Endothelial cell of umbilical vein (primary cell): ENCODE measurements around the gene IQGAP2.

Experiments
- EZH2 ChIP-seq: IDR thresholded peaks from 2 replicates; pipeline ENCODE4 v1.6.1; 2012; ENCODE audit warnings: borderline replicate concordance, low read depth, mild to moderate bottlenecking, moderate library complexity, low read length, inconsistent platforms; ENCODE audit not compliant: severe bottlenecking
- FOS ChIP-seq: IDR thresholded peaks from 2 replicates; pipeline ENCODE4 v1.6.1; 2011; ENCODE audit warnings: mild to moderate bottlenecking, low read length, moderate library complexity, borderline replicate concordance; ENCODE audit not compliant: insufficient read depth
- GATA2 ChIP-seq: IDR thresholded peaks from 2 replicates; pipeline ENCODE4 v1.7.0; 2011; ENCODE audit warnings: low read depth, mild to moderate bottlenecking, moderate library complexity, mixed read lengths, low read length; ENCODE audit not compliant: insufficient read length, insufficient read depth
- JUN ChIP-seq: IDR thresholded peaks from 2 replicates; pipeline ENCODE4 v1.6.1; 2011; ENCODE audit warnings: borderline replicate concordance, low read depth; ENCODE audit not compliant: insufficient read length, insufficient read depth
- MYC ChIP-seq: IDR thresholded peaks from one replicate; pipeline ENCODE4 v1.6.1; 2011; ENCODE audit warnings: mild to moderate bottlenecking, low read depth, low read length
- POLR2A ChIP-seq: IDR thresholded peaks from 2 replicates; pipeline ENCODE4 v1.6.1; 2012; ENCODE audit warnings: low read depth, mild to moderate bottlenecking, control low read depth, low read length
- POLR2AphosphoS5 ChIP-seq: IDR thresholded peaks from 2 replicates; pipeline ENCODE4 v1.6.1; 2012; ENCODE audit warnings: low read depth, mild to moderate bottlenecking, control low read depth, low read length, moderate library complexity; ENCODE audit not compliant: insufficient read depth
- TF ChIP-seq, protein P1 (sequence below), 2 donors: IDR thresholded peaks; 1 replicate in 1 of 2; 2 replicates in 1 of 2; pipeline ENCODE4 v1.5.1; 2011; ENCODE audit warnings: low read length in 2 of 2, mild to moderate bottlenecking in 2 of 2, moderate library complexity in 2 of 2, control low read depth in 1 of 2, inconsistent platforms in 1 of 2, low read depth in 1 of 2; ENCODE audit not compliant: insufficient read depth in 1 of 2; ENCODE audit errors: extremely low read depth in 1 of 2
- TF ChIP-seq, protein P2 (sequence below): IDR thresholded peaks from 2 replicates; pipeline ENCODE4 v1.6.1; 2011; ENCODE audit not compliant: insufficient read depth, insufficient read length

DNA sequence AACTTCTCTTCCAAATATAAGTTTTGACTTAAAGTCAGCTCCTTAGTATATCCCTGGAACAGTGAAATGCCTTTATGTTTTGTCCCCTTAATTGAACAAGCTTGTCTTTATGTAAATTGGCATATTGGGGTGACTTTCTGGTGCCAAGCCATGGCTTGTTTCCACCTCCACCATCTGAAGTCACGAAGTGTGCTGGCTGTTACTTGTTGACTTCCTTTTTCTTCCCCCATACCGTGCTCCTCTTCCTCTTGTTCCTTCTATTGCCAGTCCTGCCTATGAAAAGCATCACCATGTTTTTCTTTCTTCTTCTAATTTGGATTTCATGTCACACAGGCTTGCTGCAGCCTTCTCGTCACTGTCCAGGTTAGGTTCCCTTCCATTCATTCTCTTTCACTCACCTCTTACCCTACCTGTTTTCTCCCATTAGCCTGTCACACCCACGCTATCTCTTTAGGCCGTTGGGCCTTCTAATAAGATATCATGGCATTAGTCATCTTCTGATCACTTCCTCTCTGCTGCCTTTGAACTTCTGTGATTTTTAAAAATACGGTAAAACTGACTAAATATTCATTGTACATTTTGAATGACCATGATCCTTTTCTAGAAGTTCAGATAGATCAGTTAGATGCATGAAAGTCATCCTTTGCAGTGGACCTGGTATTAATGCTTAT, 48.1 kb downstream of the IQGAP2 start:
- TF ChIP-seq POLR2A (no peak), POLR2AphosphoS5 (no peak), JUN (no peak), EZH2 (no peak), MYC (no peak), FOS (no peak), GATA2 (no peak)
- TF ChIP-seq, protein P1, sequence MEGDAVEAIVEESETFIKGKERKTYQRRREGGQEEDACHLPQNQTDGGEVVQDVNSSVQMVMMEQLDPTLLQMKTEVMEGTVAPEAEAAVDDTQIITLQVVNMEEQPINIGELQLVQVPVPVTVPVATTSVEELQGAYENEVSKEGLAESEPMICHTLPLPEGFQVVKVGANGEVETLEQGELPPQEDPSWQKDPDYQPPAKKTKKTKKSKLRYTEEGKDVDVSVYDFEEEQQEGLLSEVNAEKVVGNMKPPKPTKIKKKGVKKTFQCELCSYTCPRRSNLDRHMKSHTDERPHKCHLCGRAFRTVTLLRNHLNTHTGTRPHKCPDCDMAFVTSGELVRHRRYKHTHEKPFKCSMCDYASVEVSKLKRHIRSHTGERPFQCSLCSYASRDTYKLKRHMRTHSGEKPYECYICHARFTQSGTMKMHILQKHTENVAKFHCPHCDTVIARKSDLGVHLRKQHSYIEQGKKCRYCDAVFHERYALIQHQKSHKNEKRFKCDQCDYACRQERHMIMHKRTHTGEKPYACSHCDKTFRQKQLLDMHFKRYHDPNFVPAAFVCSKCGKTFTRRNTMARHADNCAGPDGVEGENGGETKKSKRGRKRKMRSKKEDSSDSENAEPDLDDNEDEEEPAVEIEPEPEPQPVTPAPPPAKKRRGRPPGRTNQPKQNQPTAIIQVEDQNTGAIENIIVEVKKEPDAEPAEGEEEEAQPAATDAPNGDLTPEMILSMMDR (IDR thresholded peaks at IDR 0.05; ENCODE audit: extremely low read depth in 1 of 2, insufficient read depth in 1 of 2, low read depth in 1 of 2, low read length in 2 of 2): no peak
- TF ChIP-seq, protein P2, sequence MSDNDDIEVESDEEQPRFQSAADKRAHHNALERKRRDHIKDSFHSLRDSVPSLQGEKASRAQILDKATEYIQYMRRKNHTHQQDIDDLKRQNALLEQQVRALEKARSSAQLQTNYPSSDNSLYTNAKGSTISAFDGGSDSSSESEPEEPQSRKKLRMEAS: no peak
